GM12878 (cell line): ENCODE measurements around the gene BCAN. TPM values are rescaled to one million over a fixed set of nuclear protein-coding genes. Genes with fewer than 3 reads are reported as not detected.

ENCODE experiments used
- BACH1 ChIP-seq: fragments of 450-650 bp; IDR thresholded peaks from 2 replicates; pipeline ENCODE4 v1.6.1; 2017; ENCODE audit warnings: mild to moderate bottlenecking, borderline replicate concordance
- CBX3 ChIP-seq: fragments of 200-600 bp; sonication (generic); IDR thresholded peaks from 2 replicates; pipeline ENCODE4 v1.6.1; 2016; ENCODE audit warnings: low read depth, borderline replicate concordance
- CHD1 ChIP-seq: IDR thresholded peaks from 2 replicates; pipeline ENCODE4 v1.6.1; 2012; ENCODE audit warnings: low read depth, low read length, improper control_type of control experiment
- EGR1 ChIP-seq, 2 experiments: IDR thresholded peaks; 1 replicate in 1 of 2; 2 replicates in 1 of 2; pipeline ENCODE4 v1.6.1; 2011 to 2012; ENCODE audit warnings: low read depth in 2 of 2, low read length in 2 of 2, borderline replicate concordance in 1 of 2, mild to moderate bottlenecking in 1 of 2, moderate library complexity in 1 of 2
- EP300 ChIP-seq, 2 experiments: fragments of 150-350 bp in 1 of 2; IDR thresholded peaks; 2 replicates each; pipeline ENCODE4 v1.6.1; 2011 to 2012; ENCODE audit warnings: low read depth in 2 of 2, low read length in 2 of 2, borderline replicate concordance in 1 of 2, improper control_type of control experiment in 1 of 2, inconsistent platforms in 1 of 2; ENCODE audit not compliant: control insufficient read depth in 1 of 2
- FOXM1 ChIP-seq: IDR thresholded peaks from 2 replicates; pipeline ENCODE4 v1.6.1; 2012; ENCODE audit warnings: low read depth, mild to moderate bottlenecking, inconsistent platforms, low read length, moderate library complexity
- IKZF2 ChIP-seq, 2 experiments: fragments of 450-650 bp; IDR thresholded peaks; 2 replicates each; pipeline ENCODE4 v1.6.1; 2017; ENCODE audit warnings: mild to moderate bottlenecking in 2 of 2, moderate library complexity in 2 of 2
- MEF2A ChIP-seq: IDR thresholded peaks from 2 replicates; pipeline ENCODE4 v1.6.1; 2011; ENCODE audit warnings: low read depth, mild to moderate bottlenecking, low read length, moderate library complexity; ENCODE audit not compliant: insufficient read depth
- NR2F1 ChIP-seq: fragments of 450-650 bp; conservative IDR thresholded peaks from 2 replicates; pipeline ENCODE4 v1.6.1; 2017; ENCODE audit warnings: mild to moderate bottlenecking
- SMC3 ChIP-seq: IDR thresholded peaks from 2 replicates; pipeline ENCODE4 v1.6.1; 2011; ENCODE audit warnings: low read length, improper control_type of control experiment, borderline replicate concordance
- ZBED1 ChIP-seq: IDR thresholded peaks from 2 replicates; pipeline ENCODE4 v1.6.1; 2016; ENCODE audit warnings: borderline replicate concordance
- ZNF274 ChIP-seq: IDR thresholded peaks from one replicate; pipeline ENCODE4 v1.8.0; 2011; ENCODE audit not compliant: insufficient read length, insufficient read depth
- ZSCAN29 ChIP-seq: fragments of 450-650 bp; IDR thresholded peaks from 2 replicates; pipeline ENCODE4 v1.6.1; 2017; ENCODE audit warnings: mild to moderate bottlenecking, moderate library complexity
- polyA plus RNA-seq, 11 experiments: library from polyadenylated mRNA; depleted of rRNA in 4 of 11; unstranded in 6 of 11; stranded (reverse) in 5 of 11; fragments of >200 nt; fragmentation: Nextera tagmentation in 4 of 11; fragmentation: Illumina TruSeq in 1 of 11; extraction: Ambion mirVana in 4 of 11; extraction: Trizol in 1 of 11; gene quantifications; 1 replicate in 1 of 11; 2 replicates in 10 of 11; pipeline versions ENCODE4 v1.2.1 to v1.2.3, GENCODE V29; 2011 to 2016; ENCODE audit warnings: inconsistent platforms in 2 of 11, missing spikeins in 2 of 11, low read depth in 1 of 11
- total RNA-seq, 4 experiments: library from RNA; depleted of rRNA in 3 of 4; stranded (reverse); fragments of >200 nt in 3 of 4; fragmentation: Illumina TruSeq in 1 of 4; extraction: Trizol in 1 of 4; gene quantifications; 2 replicates each; pipeline versions ENCODE4 v1.2.1 to v1.2.3, GENCODE V29; 2013 to 2021
- TF ChIP-seq, protein P1 (sequence below): IDR thresholded peaks from 2 replicates; pipeline ENCODE4 v1.6.1; 2012; ENCODE audit warnings: mild to moderate bottlenecking, low read depth, low read length
- TF ChIP-seq, protein P2 (sequence below): fragments of 450-650 bp; IDR thresholded peaks from 2 replicates; pipeline ENCODE4 v1.6.1; 2016; ENCODE audit warnings: mild to moderate bottlenecking, moderate library complexity, borderline replicate concordance
- TF ChIP-seq, protein P3 (sequence below): IDR thresholded peaks from 2 replicates; pipeline ENCODE4 v1.6.1; 2011; ENCODE audit warnings: borderline replicate concordance, low read depth, mild to moderate bottlenecking, moderate library complexity, low read length; ENCODE audit not compliant: insufficient read depth, poor library complexity, severe bottlenecking
- TF ChIP-seq, protein P4 (sequence below): IDR thresholded peaks from 2 replicates; pipeline ENCODE4 v1.6.1; 2012; ENCODE audit warnings: low read depth, low read length, improper control_type of control experiment
- TF ChIP-seq, protein P5 (sequence below): IDR thresholded peaks from 2 replicates; pipeline ENCODE4 v1.6.1; 2011; ENCODE audit warnings: mild to moderate bottlenecking, low read depth, low read length, moderate library complexity; ENCODE audit not compliant: insufficient replicate concordance

Gene BCAN
- total and polyA plus RNA-seq, 10 of the 15 experiments (the other 5 are each of a cell fraction or from before 2014, with no cell fraction given): 0.05 to 1.3 (median 0.18) TPM; not detected in 1

DNA sequence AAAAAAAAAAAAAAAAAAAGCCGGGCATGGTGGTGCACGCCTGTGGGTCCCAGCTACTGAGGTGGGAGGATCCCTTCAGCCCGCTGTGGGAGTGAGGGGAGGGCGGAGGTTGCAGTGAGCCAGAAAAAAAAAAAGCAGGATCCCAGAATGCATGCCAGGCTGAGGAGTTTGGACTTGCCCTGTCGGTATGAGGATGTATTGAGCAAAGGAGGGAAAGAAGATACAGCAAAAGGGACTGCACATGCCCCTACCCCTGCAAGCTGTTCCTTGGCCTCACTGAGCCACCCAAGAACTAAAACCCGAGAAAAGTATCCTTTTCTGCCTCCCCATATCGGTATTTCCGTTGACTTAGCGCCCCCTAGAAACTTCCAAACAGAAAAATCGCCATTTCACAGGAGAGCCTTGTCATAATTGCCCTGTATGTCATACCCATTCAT lies 39.3 kb upstream of the BCAN start (continued):
- TF ChIP-seq, protein P1, sequence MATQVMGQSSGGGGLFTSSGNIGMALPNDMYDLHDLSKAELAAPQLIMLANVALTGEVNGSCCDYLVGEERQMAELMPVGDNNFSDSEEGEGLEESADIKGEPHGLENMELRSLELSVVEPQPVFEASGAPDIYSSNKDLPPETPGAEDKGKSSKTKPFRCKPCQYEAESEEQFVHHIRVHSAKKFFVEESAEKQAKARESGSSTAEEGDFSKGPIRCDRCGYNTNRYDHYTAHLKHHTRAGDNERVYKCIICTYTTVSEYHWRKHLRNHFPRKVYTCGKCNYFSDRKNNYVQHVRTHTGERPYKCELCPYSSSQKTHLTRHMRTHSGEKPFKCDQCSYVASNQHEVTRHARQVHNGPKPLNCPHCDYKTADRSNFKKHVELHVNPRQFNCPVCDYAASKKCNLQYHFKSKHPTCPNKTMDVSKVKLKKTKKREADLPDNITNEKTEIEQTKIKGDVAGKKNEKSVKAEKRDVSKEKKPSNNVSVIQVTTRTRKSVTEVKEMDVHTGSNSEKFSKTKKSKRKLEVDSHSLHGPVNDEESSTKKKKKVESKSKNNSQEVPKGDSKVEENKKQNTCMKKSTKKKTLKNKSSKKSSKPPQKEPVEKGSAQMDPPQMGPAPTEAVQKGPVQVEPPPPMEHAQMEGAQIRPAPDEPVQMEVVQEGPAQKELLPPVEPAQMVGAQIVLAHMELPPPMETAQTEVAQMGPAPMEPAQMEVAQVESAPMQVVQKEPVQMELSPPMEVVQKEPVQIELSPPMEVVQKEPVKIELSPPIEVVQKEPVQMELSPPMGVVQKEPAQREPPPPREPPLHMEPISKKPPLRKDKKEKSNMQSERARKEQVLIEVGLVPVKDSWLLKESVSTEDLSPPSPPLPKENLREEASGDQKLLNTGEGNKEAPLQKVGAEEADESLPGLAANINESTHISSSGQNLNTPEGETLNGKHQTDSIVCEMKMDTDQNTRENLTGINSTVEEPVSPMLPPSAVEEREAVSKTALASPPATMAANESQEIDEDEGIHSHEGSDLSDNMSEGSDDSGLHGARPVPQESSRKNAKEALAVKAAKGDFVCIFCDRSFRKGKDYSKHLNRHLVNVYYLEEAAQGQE: no peak
- TF ChIP-seq, protein P2, sequence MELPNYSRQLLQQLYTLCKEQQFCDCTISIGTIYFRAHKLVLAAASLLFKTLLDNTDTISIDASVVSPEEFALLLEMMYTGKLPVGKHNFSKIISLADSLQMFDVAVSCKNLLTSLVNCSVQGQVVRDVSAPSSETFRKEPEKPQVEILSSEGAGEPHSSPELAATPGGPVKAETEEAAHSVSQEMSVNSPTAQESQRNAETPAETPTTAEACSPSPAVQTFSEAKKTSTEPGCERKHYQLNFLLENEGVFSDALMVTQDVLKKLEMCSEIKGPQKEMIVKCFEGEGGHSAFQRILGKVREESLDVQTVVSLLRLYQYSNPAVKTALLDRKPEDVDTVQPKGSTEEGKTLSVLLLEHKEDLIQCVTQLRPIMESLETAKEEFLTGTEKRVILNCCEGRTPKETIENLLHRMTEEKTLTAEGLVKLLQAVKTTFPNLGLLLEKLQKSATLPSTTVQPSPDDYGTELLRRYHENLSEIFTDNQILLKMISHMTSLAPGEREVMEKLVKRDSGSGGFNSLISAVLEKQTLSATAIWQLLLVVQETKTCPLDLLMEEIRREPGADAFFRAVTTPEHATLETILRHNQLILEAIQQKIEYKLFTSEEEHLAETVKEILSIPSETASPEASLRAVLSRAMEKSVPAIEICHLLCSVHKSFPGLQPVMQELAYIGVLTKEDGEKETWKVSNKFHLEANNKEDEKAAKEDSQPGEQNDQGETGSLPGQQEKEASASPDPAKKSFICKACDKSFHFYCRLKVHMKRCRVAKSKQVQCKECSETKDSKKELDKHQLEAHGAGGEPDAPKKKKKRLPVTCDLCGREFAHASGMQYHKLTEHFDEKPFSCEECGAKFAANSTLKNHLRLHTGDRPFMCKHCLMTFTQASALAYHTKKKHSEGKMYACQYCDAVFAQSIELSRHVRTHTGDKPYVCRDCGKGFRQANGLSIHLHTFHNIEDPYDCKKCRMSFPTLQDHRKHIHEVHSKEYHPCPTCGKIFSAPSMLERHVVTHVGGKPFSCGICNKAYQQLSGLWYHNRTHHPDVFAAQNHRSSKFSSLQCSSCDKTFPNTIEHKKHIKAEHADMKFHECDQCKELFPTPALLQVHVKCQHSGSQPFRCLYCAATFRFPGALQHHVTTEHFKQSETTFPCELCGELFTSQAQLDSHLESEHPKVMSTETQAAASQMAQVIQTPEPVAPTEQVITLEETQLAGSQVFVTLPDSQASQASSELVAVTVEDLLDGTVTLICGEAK: no peak
- no peak for TF ChIP-seq BACH1
- TF ChIP-seq, protein P3, sequence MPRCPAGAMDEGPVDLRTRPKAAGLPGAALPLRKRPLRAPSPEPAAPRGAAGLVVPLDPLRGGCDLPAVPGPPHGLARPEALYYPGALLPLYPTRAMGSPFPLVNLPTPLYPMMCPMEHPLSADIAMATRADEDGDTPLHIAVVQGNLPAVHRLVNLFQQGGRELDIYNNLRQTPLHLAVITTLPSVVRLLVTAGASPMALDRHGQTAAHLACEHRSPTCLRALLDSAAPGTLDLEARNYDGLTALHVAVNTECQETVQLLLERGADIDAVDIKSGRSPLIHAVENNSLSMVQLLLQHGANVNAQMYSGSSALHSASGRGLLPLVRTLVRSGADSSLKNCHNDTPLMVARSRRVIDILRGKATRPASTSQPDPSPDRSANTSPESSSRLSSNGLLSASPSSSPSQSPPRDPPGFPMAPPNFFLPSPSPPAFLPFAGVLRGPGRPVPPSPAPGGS: no peak
- TF ChIP-seq, protein P4, sequence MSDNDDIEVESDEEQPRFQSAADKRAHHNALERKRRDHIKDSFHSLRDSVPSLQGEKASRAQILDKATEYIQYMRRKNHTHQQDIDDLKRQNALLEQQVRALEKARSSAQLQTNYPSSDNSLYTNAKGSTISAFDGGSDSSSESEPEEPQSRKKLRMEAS: no peak
- TF ChIP-seq NR2F1: no peak
- no peak for TF ChIP-seq EGR1 (IDR thresholded peaks at IDR 0.05; ENCODE audit: borderline replicate concordance in 1 of 2, low read depth in 2 of 2, low read length in 2 of 2)
- TF ChIP-seq FOXM1: no peak
- TF ChIP-seq, protein P5, sequence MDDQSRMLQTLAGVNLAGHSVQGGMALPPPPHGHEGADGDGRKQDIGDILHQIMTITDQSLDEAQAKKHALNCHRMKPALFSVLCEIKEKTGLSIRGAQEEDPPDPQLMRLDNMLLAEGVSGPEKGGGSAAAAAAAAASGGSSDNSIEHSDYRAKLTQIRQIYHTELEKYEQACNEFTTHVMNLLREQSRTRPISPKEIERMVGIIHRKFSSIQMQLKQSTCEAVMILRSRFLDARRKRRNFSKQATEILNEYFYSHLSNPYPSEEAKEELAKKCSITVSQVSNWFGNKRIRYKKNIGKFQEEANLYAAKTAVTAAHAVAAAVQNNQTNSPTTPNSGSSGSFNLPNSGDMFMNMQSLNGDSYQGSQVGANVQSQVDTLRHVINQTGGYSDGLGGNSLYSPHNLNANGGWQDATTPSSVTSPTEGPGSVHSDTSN: no peak
- TF ChIP-seq ZNF274: no peak
- TF ChIP-seq MEF2A: no peak
- TF ChIP-seq SMC3: no peak
- no peak for TF ChIP-seq EP300 (IDR thresholded peaks at IDR 0.05; ENCODE audit: borderline replicate concordance in 1 of 2, control insufficient read depth in 1 of 2, low read depth in 2 of 2, low read length in 2 of 2)
- no peak for TF ChIP-seq CBX3
- TF ChIP-seq ZSCAN29: no peak
- no peak for TF ChIP-seq CHD1
- TF ChIP-seq ZBED1: no peak
- TF ChIP-seq IKZF2 (IDR thresholded peaks at IDR 0.05): 0 out of 4 replicates have a peak, but pooled peaks of 1 of the 2 experiments have one; percentile 17
